ENCODE measurements around the gene CYP1A2. TPM values are rescaled to one million over a fixed set of nuclear protein-coding genes. Genes with fewer than 3 reads are reported as not detected.
A peak's percentile ranks its signal among the peaks of the same experiment; 100 is the strongest.
"Not testable (repeated sequence)": the region's sequence is repeated elsewhere in the genome, so short reads cannot be mapped to it uniquely, and the experiment has no call there.

CYP1A2 gene
- polyA plus RNA-seq, 10 donors, result 0.04 to 0.17 (median 0.08) TPM; not detected in 3

- no peak for DNase-seq
Measured at GRCh38 chr15:74735305-74735704, 13.3 kb upstream of the CYP1A2 start.

- DNase-seq, result not testable (repeated sequence)
Measured at GRCh38 chr15:74738239-74738638, 10.4 kb upstream of the CYP1A2 start.

GRCh38 chr15:74742422-74742821, 6.2 kb upstream of the CYP1A2 start:
- no peak for DNase-seq

- no peak for DNase-seq
Measured at GRCh38 chr15:74746389-74746788, 2.3 kb upstream of the CYP1A2 start.

- no peak for DNase-seq
Measured at GRCh38 chr15:74749832-74750231, 1.2 kb downstream of the CYP1A2 start.

- no peak for DNase-seq
Measured at GRCh38 chr15:74750751-74751150, 2.1 kb downstream of the CYP1A2 start.

GRCh38 chr15:74752011-74752410, 3.4 kb downstream of the CYP1A2 start:
- DNase-seq, result no peak

- DNase-seq, result peak in 1 of 3 donors; percentile 3
Measured at GRCh38 chr15:74752531-74752930, 3.9 kb downstream of the CYP1A2 start.

GRCh38 chr15:74754593-74755215, 6.1 kb downstream of the CYP1A2 start:
- no peak for DNase-seq

GRCh38 chr15:74758736-74759135, 10.1 kb downstream of the CYP1A2 start:
- DNase-seq, result no peak

GRCh38 chr15:74762791-74763150, 14.1 kb downstream of the CYP1A2 start:
- peak in 2 of 3 donors; percentile 47 to 73 for DNase-seq

- no peak for DNase-seq
Measured at GRCh38 chr15:74763416-74763815, 14.8 kb downstream of the CYP1A2 start.

- no peak for DNase-seq
Measured at GRCh38 chr15:74767167-74768098, 18.8 kb downstream of the CYP1A2 start.

GRCh38 chr15:74768099-74768770, 19.6 kb downstream of the CYP1A2 start:
- no peak for DNase-seq

GRCh38 chr15:74768771-74769342, 20.2 kb downstream of the CYP1A2 start:
- DNase-seq, result peak; percentile 36 to 77 (median 65)

- DNase-seq, result no peak
Measured at GRCh38 chr15:74769463-74770025, 20.9 kb downstream of the CYP1A2 start.

GRCh38 chr15:74770211-74770903, 21.7 kb downstream of the CYP1A2 start:
- DNase-seq, result no peak

GRCh38 chr15:74773329-74773728, 24.7 kb downstream of the CYP1A2 start:
- no peak for DNase-seq

- no peak for DNase-seq
Measured at GRCh38 chr15:74773731-74774252, 25.1 kb downstream of the CYP1A2 start.

- no peak for DNase-seq
Measured at GRCh38 chr15:74775132-74775562, 26.5 kb downstream of the CYP1A2 start.

- no peak for DNase-seq
Measured at GRCh38 chr15:74775894-74776293, 27.2 kb downstream of the CYP1A2 start.
